AG09319 (cell line): ENCODE measurements around the gene YY1AP1.
"Not testable (repeated sequence)": the region's sequence is repeated elsewhere in the genome, so short reads cannot be mapped to it uniquely, and the experiment has no call there.

Source experiments
- DNase-seq: peaks from one replicate; pipeline ENCODE4 v3.0.0-alpha.2; 2010; ENCODE audit warnings: low read depth; ENCODE audit errors: extremely low read depth
- TF ChIP-seq, protein P1 (sequence below): IDR thresholded peaks from 2 replicates; pipeline ENCODE4 v1.5.1; 2011; ENCODE audit warnings: low read depth, mild to moderate bottlenecking, inconsistent platforms, low read length, moderate library complexity

The YY1AP1 gene

GRCh38 chr1:155713075-155713474, 24.5 kb upstream of the YY1AP1 start:
- TF ChIP-seq, protein P1, sequence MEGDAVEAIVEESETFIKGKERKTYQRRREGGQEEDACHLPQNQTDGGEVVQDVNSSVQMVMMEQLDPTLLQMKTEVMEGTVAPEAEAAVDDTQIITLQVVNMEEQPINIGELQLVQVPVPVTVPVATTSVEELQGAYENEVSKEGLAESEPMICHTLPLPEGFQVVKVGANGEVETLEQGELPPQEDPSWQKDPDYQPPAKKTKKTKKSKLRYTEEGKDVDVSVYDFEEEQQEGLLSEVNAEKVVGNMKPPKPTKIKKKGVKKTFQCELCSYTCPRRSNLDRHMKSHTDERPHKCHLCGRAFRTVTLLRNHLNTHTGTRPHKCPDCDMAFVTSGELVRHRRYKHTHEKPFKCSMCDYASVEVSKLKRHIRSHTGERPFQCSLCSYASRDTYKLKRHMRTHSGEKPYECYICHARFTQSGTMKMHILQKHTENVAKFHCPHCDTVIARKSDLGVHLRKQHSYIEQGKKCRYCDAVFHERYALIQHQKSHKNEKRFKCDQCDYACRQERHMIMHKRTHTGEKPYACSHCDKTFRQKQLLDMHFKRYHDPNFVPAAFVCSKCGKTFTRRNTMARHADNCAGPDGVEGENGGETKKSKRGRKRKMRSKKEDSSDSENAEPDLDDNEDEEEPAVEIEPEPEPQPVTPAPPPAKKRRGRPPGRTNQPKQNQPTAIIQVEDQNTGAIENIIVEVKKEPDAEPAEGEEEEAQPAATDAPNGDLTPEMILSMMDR = no peak
- DNase-seq = no peak

- not testable (repeated sequence) for DNase-seq
Measured at GRCh38 chr1:155712636-155713035, 24.1 kb upstream of the YY1AP1 start.

DNA sequence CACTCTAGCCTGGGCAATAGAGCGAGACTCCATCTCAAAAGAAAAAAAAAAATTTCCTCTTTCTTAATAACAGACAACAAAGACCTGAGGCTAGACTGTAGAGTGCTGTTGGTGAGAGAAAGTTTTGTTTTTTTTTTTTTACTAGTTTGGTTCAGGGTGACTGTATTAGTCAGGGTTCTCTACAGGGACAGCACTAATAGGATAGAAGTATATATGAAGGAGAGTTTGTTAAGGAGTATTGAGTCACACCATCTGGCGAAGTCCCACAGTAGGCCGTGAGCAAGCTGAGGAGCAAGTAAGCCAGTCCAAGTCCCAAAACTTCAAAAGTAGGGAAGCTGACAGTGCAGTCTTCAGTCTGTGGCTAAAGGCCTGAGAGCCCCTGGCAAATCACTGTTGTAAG, 22.9 kb upstream of the YY1AP1 start:
- not testable (repeated sequence) for DNase-seq

DNA sequence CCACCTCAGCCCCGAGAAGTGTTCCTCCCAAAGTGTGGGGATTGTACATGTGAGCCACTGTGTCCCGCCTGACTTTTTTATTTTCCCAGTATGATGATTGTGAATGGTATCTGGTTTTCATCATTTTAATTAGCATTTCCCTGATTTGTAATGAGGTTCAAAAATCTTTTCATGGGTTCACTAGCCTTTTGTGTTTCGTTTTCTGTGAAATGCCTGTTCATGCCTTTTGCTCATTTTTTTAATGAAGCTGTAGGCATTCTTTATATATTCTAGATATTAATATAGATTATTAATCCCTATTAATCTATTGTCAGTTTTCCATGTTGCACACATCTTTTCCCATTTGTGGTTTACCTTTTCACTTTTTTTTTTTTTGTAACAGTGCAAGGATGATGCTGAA, 20.8 kb upstream of the YY1AP1 start:
- no peak for DNase-seq
- TF ChIP-seq, protein P1 = no peak

DNA sequence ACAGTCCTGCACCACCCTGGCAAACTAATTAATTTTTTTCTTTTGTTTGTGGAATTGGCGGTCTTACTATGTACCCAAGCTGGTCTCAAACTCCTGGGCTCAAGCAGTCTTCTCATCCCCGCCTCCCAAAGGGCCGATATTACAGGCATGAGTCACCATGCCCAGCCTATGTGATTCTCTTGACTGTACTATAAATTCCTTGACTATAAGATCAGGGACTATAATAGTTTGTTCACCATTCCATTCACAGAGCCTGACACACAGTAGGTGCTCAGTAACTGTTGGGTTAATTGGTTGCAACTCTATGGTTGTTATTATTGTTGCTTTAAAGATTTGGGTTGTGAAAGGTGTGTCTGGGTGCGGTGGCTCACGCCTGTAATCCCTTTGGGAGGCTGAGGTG, 17.6 kb upstream of the YY1AP1 start:
- TF ChIP-seq, protein P1 = no peak
- DNase-seq = no peak

DNA sequence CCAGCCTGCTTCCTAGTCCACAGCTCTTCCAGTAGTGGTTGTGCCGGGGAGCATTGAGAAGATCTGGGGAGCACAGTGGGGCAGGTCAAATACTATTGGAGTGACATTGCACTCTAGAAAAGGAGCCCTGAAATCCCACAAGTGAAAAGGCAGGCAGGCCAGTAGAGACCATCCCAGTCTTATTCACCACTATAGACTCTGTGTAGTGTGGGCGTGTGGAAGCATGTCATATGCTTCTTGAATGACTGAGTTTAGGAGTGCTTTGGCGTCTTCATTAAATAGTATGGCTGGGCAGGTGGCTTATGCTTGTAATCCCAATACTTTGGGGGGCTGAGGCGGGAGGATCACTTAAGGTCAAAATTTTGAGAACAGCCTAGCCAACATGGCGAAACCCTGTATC, 15.8 kb upstream of the YY1AP1 start:
- DNase-seq = not testable (repeated sequence)

DNA sequence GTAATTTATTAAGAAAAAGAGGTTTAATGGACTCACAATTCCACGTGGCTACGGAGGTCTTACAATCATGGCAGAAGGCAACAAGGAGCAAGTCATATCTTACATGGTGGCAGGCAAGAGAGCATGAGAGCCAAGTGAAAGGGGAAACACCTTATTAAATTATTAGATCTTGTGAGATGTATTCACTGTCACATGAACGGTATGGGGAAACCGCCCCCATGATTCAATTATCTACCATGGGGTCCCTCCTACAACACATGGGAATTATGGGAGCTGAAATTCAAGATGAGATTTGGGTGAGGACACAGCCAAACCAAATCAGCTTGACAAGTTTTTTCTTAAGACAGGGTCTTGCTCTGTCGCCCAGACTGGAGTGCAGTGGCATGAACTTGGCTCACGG, 14.6 kb upstream of the YY1AP1 start:
- TF ChIP-seq, protein P1 = no peak
- no peak for DNase-seq

- DNase-seq = not testable (repeated sequence)
Measured at GRCh38 chr1:155701675-155702074, 13.1 kb upstream of the YY1AP1 start.

DNA sequence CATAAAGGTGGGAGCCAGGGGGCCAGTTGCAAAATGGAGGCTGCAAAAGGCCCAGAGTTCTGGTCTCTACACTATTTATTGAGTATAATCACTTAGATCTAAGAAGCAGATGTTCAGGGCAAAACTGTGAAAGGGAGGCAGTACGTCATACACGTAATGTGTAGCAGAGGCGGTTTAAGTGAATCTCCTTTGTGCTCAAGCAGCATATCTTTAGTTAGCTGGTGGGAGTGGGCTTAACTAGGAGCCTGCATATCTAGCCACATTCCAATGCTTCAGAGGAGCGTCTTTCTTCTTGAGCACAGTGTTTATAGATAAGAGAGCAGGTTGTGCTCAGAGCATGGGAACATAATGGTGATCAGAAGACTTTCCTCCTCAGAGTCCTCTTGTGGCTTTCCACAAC, 10.5 kb upstream of the YY1AP1 start:
- not testable (repeated sequence) for DNase-seq

GRCh38 chr1:155698382-155699038, 9.9 kb upstream of the YY1AP1 start:
- DNase-seq = peak; percentile 8
- TF ChIP-seq, protein P1 = no peak

GRCh38 chr1:155697616-155698015, 9.0 kb upstream of the YY1AP1 start:
- DNase-seq = not testable (repeated sequence)
